GM21576 (cell line): ENCODE measurements around the gene GPR26.
"Not testable (repeated sequence)": the region's sequence is repeated elsewhere in the genome, so short reads cannot be mapped to it uniquely, and the experiment has no call there.

Experiments used
- ATAC-seq: cut with Tn5 transposase; IDR thresholded peaks from one replicate; pipeline ENCODE4 v1.9.1; 2021; ENCODE audit warnings: mild to moderate bottlenecking, moderate library complexity; ENCODE audit not compliant: unreplicated experiment

The GPR26 gene

GRCh38 chr10:123706236-123706635 lies 40.1 kb downstream of the GPR26 start:
- no peak for ATAC-seq

- ATAC-seq = no peak
These were observed 49.4 kb downstream of the GPR26 start for GRCh38 chr10:123715546-123715945.

GRCh38 chr10:123717336-123717735 lies 51.2 kb downstream of the GPR26 start:
- no peak for ATAC-seq

GRCh38 chr10:123718544-123719060 lies 52.4 kb downstream of the GPR26 start:
- ATAC-seq = no peak

- ATAC-seq = no peak
These were observed 54.4 kb downstream of the GPR26 start for GRCh38 chr10:123720536-123720935.

GRCh38 chr10:123721441-123722049 lies 55.4 kb downstream of the GPR26 start:
- no peak for ATAC-seq

GRCh38 chr10:123722351-123722750 lies 56.2 kb downstream of the GPR26 start:
- ATAC-seq = no peak

GRCh38 chr10:123724747-123725146 lies 58.6 kb downstream of the GPR26 start:
- ATAC-seq = no peak

- ATAC-seq = no peak
These were observed 60.2 kb downstream of the GPR26 start for GRCh38 chr10:123726381-123726780.

GRCh38 chr10:123726836-123727235 lies 60.7 kb downstream of the GPR26 start:
- no peak for ATAC-seq

- no peak for ATAC-seq
These were observed 63.4 kb downstream of the GPR26 start for GRCh38 chr10:123729523-123729922.

- not testable (repeated sequence) for ATAC-seq
These were observed 70.8 kb downstream of the GPR26 start for GRCh38 chr10:123736917-123737316.

- ATAC-seq = no peak
These were observed 75.0 kb downstream of the GPR26 start for GRCh38 chr10:123741146-123741545.

- no peak for ATAC-seq
These were observed 75.6 kb downstream of the GPR26 start for GRCh38 chr10:123741711-123742110.

- no peak for ATAC-seq
These were observed 76.7 kb downstream of the GPR26 start for GRCh38 chr10:123742751-123743440.

GRCh38 chr10:123743441-123744223 lies 77.5 kb downstream of the GPR26 start:
- no peak for ATAC-seq

GRCh38 chr10:123744224-123744536 lies 78.0 kb downstream of the GPR26 start:
- no peak for ATAC-seq
